ENCODE data around the gene CTAGE15.
"Not testable (repeated sequence)": the region's sequence is repeated elsewhere in the genome, so short reads cannot be mapped to it uniquely, and the experiment has no call there.

The CTAGE15 gene, protein sequence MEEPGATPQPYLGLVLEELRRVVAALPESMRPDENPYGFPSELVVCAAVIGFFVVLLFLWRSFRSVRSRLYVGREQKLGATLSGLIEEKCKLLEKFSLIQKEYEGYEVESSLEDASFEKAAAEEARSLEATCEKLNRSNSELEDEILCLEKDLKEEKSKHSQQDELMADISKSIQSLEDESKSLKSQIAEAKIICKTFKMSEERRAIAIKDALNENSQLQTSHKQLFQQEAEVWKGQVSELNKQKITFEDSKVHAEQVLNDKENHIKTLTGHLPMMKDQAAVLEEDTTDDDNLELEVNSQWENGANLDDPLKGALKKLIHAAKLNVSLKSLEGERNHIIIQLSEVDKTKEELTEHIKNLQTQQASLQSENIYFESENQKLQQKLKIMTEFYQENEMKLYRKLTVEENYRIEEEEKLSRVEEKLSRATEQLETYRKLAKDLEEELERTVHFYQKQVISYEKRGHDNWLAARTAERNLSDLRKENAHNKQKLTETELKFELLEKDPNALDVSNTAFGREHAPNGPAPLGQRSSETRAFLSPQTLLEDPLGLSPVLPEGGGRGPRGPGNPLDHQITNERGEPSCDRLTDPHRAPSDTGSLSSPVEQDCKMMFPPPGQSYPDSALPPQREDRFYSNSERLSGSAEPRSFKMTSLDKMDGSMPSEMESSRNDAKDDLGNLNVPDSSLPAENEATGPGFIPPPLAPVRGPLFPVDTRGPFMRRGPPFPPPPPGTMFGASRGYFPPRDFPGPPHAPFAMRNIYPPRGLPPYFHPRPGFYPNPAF

DNA sequence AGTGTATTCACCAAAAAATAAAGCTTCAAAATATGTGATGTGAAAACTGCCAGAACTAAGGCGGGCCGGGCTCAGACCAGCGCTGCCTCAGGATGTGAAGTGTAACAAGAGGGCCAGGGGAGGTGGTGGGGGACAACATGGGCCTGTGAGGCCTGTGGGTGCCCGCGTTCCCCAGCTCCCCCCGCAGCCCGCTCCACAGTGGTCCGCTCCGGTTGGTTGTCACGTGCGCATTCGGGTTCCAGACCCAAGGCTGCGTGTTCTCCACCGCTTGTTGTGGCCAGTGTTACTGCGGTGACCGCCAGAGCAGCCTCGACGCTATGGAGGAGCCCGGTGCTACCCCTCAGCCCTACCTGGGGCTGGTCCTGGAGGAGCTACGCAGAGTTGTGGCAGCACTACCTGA, at the start of gene CTAGE15:
Gene CTAGE15, plus strand, starts transcription at position 301 of the 400 bp plus-strand sequence. Its CDS starts 17 bp downstream, at position 318.
- DNase-seq; in situ Hi-C loops (cut with HindIII; ENCODE audit: low pct_ligation_motif_present, low pct_unique_long_range_greater_than_20kb, low sequenced_read_pairs): not testable (repeated sequence)

- in situ Hi-C loops (cut with HindIII; ENCODE audit: low pct_ligation_motif_present, low pct_unique_long_range_greater_than_20kb, low sequenced_read_pairs); DNase-seq: not testable (repeated sequence)
These were observed 49.2 kb upstream of the CTAGE15 start for GRCh38 chr7:143522309-143522916.

DNA sequence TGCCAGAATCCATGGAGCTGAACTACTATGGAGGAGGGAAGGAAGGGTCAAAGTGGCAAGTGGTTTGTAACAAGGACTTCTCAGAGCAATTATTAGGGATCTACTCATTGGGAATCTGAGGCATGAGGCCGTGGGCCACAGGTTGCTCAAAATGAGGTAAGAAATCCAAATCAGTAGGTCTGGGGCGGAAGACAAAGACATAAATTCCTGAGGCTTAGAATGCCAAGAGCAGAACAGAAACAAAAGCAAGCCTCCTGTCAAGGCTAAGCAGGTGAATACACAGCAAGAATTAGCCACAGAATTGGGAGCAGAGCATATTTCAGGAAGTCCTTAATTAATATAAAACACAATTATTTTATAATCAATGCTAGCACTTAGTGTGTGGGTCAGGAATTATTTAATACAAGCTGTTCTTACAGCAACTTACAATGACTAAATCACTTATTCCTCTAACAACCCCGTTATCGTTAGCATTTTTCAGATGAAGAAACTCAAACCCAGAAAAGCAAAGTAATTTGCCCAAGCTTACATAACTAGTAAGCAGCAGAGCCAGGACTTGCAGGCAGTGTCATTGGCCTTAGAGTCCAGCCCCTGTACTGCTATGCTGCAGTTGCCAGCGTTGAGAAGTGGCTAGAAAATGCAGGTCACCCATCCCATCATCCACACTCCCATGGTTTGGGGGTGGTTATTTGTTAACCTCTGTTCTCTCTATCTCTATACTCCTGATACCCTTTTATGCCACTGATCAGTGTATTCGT, 40.3 kb upstream of the CTAGE15 start:
- in situ Hi-C loops (cut with HindIII; ENCODE audit: low pct_ligation_motif_present, low pct_unique_long_range_greater_than_20kb, low sequenced_read_pairs): not testable (repeated sequence)

DNA sequence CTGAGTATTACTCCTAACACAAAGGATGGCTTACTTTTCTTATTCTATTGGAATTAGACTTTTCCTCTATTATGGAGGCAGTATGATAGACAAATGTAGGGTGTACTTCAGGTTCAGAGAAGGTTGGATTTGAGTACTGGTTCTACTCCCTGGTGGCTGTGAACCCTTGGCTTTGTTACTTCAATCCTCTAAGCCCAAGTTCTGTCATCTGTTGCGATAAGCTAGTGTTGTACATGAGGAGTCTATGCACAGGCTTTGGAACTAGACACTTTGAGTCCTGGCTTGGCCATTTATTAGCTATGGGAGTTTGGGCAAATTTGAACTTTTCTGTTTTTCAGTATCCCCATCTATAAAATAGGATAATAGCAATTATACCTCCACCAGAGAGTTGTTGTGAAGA, 39.7 kb upstream of the CTAGE15 start:
- in situ Hi-C loops (cut with HindIII; ENCODE audit: low pct_ligation_motif_present, low pct_unique_long_range_greater_than_20kb, low sequenced_read_pairs); DNase-seq: not testable (repeated sequence)

More for the DNA sequence above, 40.3 kb upstream of the CTAGE15 start:
- not testable (repeated sequence) for DNase-seq

DNA sequence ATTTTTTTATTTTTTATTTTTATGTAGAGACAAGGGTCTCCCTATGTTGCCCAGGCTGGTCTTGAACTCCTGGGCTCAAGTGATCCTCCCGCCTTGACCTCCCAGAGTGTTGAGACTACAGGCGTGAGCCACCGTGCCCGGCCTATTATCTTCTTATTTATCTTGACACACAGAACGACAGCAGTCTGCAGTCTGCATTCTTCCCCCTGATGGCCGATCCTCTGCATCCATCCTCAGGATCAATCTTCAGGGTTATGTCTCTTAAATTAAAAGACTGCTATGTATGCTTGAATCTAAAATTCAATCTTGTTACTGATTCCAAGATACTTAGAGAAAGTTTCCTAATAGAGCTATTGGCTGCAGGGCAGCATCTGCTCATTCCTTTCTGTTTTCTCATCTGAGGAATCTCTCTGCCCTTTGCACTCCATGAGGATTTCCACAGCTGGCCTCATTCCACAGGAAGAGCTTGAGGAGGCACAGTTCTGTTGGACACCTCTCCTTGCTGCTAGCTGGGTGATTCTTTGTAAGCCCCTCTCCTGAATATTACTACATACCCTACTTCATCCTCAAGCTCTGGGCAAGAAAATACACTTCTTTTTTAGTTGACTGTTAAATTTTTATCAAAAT, 38.3 kb upstream of the CTAGE15 start:
- in situ Hi-C loops (cut with HindIII; ENCODE audit: low pct_ligation_motif_present, low pct_unique_long_range_greater_than_20kb, low sequenced_read_pairs); DNase-seq: not testable (repeated sequence)

GRCh38 chr7:143536443-143536842, 35.2 kb upstream of the CTAGE15 start:
- DNase-seq; in situ Hi-C loops (cut with HindIII; ENCODE audit: low pct_ligation_motif_present, low pct_unique_long_range_greater_than_20kb, low sequenced_read_pairs): not testable (repeated sequence)

GRCh38 chr7:143543288-143544038, 28.1 kb upstream of the CTAGE15 start:
- in situ Hi-C loops (cut with HindIII; ENCODE audit: low pct_ligation_motif_present, low pct_unique_long_range_greater_than_20kb, low sequenced_read_pairs); DNase-seq: not testable (repeated sequence)

GRCh38 chr7:143555968-143556367, 15.6 kb upstream of the CTAGE15 start:
- in situ Hi-C loops (cut with HindIII; ENCODE audit: low pct_ligation_motif_present, low pct_unique_long_range_greater_than_20kb, low sequenced_read_pairs); DNase-seq: not testable (repeated sequence)

GRCh38 chr7:143563306-143563705, 8.3 kb upstream of the CTAGE15 start:
- in situ Hi-C loops (cut with HindIII; ENCODE audit: low pct_ligation_motif_present, low pct_unique_long_range_greater_than_20kb, low sequenced_read_pairs); DNase-seq: not testable (repeated sequence)

DNA sequence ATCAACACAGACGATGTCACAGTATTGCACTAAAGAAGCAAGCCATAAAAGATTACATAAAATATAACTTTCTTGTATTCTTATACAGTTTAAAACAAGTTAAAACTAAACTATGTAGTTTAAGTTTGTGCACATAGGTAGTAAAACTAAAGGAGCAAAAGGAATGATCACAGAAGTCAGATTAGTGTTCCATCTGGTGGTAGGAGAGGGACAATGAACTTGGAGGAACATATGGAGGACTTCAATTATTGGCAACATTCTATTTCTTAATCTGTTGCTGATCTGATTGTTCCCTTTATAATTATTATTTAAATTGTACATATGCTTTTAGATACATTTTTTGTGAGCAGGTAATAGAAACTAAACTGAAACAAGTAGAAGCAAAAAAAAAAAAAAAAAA, 5.6 kb upstream of the CTAGE15 start:
- DNase-seq; in situ Hi-C loops (cut with HindIII; ENCODE audit: low pct_ligation_motif_present, low pct_unique_long_range_greater_than_20kb, low sequenced_read_pairs): not testable (repeated sequence)

GRCh38 chr7:143588183-143588582, 16.6 kb downstream of the CTAGE15 start:
- DNase-seq; in situ Hi-C loops (cut with HindIII; ENCODE audit: low pct_ligation_motif_present, low pct_unique_long_range_greater_than_20kb, low sequenced_read_pairs): not testable (repeated sequence)

- DNase-seq; in situ Hi-C loops (cut with HindIII; ENCODE audit: low pct_ligation_motif_present, low pct_unique_long_range_greater_than_20kb, low sequenced_read_pairs): not testable (repeated sequence)
These were observed 18.3 kb downstream of the CTAGE15 start for GRCh38 chr7:143589897-143590296.

DNA sequence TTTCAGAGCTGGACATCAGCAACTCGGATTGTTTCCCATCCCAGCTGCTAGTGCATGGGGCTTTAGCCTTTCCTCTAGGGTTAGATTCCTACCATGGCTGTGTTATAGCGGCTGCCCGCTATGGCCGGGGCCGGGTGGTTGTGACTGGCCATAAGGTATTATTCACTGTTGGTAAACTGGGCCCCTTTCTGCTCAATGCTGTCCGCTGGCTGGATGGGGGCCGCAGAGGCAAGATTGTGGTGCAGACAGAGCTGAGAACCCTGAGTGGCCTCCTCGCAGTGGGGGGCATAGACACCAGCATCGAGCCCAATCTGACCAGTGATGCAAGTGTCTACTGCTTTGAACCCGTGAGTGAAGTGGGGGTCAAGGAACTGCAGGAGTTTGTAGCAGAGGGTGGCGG, 26.5 kb downstream of the CTAGE15 start:
- DNase-seq; in situ Hi-C loops (cut with HindIII; ENCODE audit: low pct_ligation_motif_present, low pct_unique_long_range_greater_than_20kb, low sequenced_read_pairs): not testable (repeated sequence)

GRCh38 chr7:143603549-143603948, 31.9 kb downstream of the CTAGE15 start:
- in situ Hi-C loops (cut with HindIII; ENCODE audit: low pct_ligation_motif_present, low pct_unique_long_range_greater_than_20kb, low sequenced_read_pairs); DNase-seq: not testable (repeated sequence)

- DNase-seq; in situ Hi-C loops (cut with HindIII; ENCODE audit: low pct_ligation_motif_present, low pct_unique_long_range_greater_than_20kb, low sequenced_read_pairs): not testable (repeated sequence)
These were observed 34.5 kb downstream of the CTAGE15 start for GRCh38 chr7:143606088-143606487.

DNA sequence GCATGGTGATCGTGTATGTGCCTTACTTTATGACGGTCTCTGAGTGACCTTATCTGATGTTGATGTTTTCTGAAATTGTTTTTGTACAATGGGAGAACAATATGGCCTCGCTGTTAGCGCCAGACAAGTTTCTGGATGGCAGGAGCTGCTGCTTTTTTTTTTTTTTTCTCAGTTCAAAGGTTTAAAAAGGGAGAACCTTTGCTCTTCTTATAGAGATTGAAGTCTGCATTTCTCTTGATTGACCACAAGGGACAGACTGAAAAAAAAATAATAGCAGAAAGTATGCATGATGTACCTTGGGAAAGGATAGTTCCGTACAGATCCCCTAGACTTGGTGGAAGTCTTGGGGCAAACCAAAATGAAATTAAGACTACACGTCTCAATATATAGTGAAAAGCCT, 43.9 kb downstream of the CTAGE15 start:
- DNase-seq: peak; percentile 50
- in situ Hi-C loops (cut with HindIII; ENCODE audit: low pct_ligation_motif_present, low pct_unique_long_range_greater_than_20kb, low sequenced_read_pairs): not testable (repeated sequence)

DNA sequence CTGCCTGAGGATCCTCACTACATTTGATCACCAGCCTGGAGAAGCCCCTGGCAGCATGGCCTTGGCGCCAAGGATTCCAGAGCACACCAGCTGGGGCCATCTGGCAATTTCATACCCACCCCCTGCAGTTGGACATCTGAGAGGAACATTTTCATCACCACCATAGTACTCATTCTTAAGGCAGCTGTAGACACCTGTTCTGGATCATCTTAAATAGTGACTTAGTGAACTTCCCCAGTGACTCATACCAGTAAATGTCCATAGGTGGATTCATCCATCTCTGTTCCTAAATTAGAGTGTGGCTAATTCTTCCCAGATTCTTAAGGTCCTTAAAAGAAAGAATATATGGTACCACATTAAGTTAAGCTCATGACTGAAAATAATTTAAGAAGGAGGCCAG, 45.6 kb downstream of the CTAGE15 start:
- DNase-seq; in situ Hi-C loops (cut with HindIII; ENCODE audit: low pct_ligation_motif_present, low pct_unique_long_range_greater_than_20kb, low sequenced_read_pairs): not testable (repeated sequence)

Data from ACHN (cell line).